Bronchial epithelial cell (primary cell): Measurements from ENCODE around the gene SLC23A2. TPM values are rescaled to one million over a fixed set of nuclear protein-coding genes. Genes with fewer than 3 reads are reported as not detected.

Experiments used
- DNase-seq: peaks from one replicate; pipeline ENCODE4 v3.0.0-alpha.2; 2010; ENCODE audit warnings: low read depth
- FAIRE-seq: peaks from 2 replicates; lab custom pipeline; 2011; peaks lifted over from hg19 to GRCh38; lab: Jason Lieb, UNC
- H3K27me3 ChIP-seq: 2 replicates; pipeline ENCODE4 v1.5.1; 2011; ENCODE audit warnings: low read length; ENCODE audit not compliant: control insufficient read depth, insufficient read depth
- H3K36me3 ChIP-seq: 2 replicates; pipeline ENCODE4 v1.5.1; 2011; ENCODE audit warnings: low read length; ENCODE audit not compliant: control insufficient read depth, insufficient read depth
- H3K4me3 ChIP-seq: 2 replicates; pipeline ENCODE4 v1.5.1; 2011; ENCODE audit warnings: mild to moderate bottlenecking, low read depth, low read length, control low read depth
- CTCF ChIP-seq: IDR thresholded peaks from 2 replicates; pipeline ENCODE4 v1.5.1; 2011; ENCODE audit warnings: mild to moderate bottlenecking, moderate library complexity, low read length, control low read depth, inconsistent platforms; ENCODE audit not compliant: insufficient read depth, severe bottlenecking
- total RNA-seq: library from RNA; depleted of rRNA; stranded (reverse); fragments of >200 nt; gene quantifications from 2 replicates; pipeline ENCODE4 v1.2.1, GENCODE V29; 2014

The SLC23A2 gene
- total RNA-seq, 1 donor from 2014 or later = 7.6 TPM

GRCh38 chr20:4813863-4814695 lies 187.2 kb downstream of the SLC23A2 start:
- Histone ChIP-seq H3K36me3 (no peaks in the 10 kb centered on the region), H3K27me3 (peaks cover 6% of the 10 kb centered on the region), H3K4me3 (no peak overlapping the region)
- DNase-seq = peak; percentile 6
- FAIRE-seq = peak; percentile 36
- no peak for TF ChIP-seq CTCF

- Histone ChIP-seq H3K4me3 (no peak overlapping the region), H3K36me3 (no peaks in the 10 kb centered on the region), H3K27me3 (peaks cover 7% of the 10 kb centered on the region)
- DNase-seq (no peak), FAIRE-seq (peak; percentile 89)
- TF ChIP-seq CTCF = no peak
Measured at GRCh38 chr20:4813076-4813862, 188.0 kb downstream of the SLC23A2 start.

GRCh38 chr20:4812641-4813075 lies 188.7 kb downstream of the SLC23A2 start:
- no peak for DNase-seq
- H3K4me3 ChIP-seq = no peak overlapping the region
- no peak for TF ChIP-seq CTCF

GRCh38 chr20:4812216-4812615 lies 189.1 kb downstream of the SLC23A2 start:
- DNase-seq (no peak), FAIRE-seq (no peak)
- H3K27me3 ChIP-seq = peaks cover 7% of the 10 kb centered on the region

More at GRCh38 chr20:4812641-4813075, 188.7 kb downstream of the SLC23A2 start:
- H3K27me3 ChIP-seq = peaks cover 7% of the 10 kb centered on the region
- no peak for FAIRE-seq
- H3K36me3 ChIP-seq = no peaks in the 10 kb centered on the region

GRCh38 chr20:4811661-4812181 lies 189.6 kb downstream of the SLC23A2 start:
- peaks cover 7% of the 10 kb centered on the region for H3K27me3 ChIP-seq
- no peaks in the 10 kb centered on the region for H3K36me3 ChIP-seq
- FAIRE-seq = no peak
- TF ChIP-seq CTCF = no peak
- DNase-seq = no peak
- no peak overlapping the region for H3K4me3 ChIP-seq

More at GRCh38 chr20:4812216-4812615, 189.1 kb downstream of the SLC23A2 start:
- H3K36me3 ChIP-seq = no peaks in the 10 kb centered on the region
- H3K4me3 ChIP-seq = no peak overlapping the region
- TF ChIP-seq CTCF = no peak
